Measurements from ENCODE around the gene CASTOR1. TPM values are rescaled to one million over a fixed set of nuclear protein-coding genes. Genes with fewer than 3 reads are reported as not detected.

CASTOR1 gene
- polyA plus RNA-seq, 1 experiment, result 12.0 TPM

- ChIA-PET CTCF (interaction anchor here (0.6 to 3.3 kb wide), 39 partner anchors 9 to 282 kb away, joined by 3 to 44 read pairs (median 6); partner anchors contain the start of genes CCDC157, RNF215, SEC14L2 and SF3A1), POLR2A (interaction anchor here (1.0 to 3.3 kb wide), 6 partner anchors 9 to 100 kb away, joined by 4 to 19 read pairs (median 6); partner anchors contain the start of genes CCDC157, RNF215, SF3A1 and TBC1D10A)
- no peak overlapping the region for H3K27ac ChIP-seq (ENCODE audit: low read depth, low read length)
- peak; percentile 83 for TF ChIP-seq CTCF (IDR thresholded peaks at IDR 0.05; ENCODE audit: low read depth, low read length)
- no peaks in the 10 kb centered on the region for H3K27me3 ChIP-seq (ENCODE audit: control insufficient read depth, insufficient read depth, low read length)
- no peak for DNase-seq (ENCODE audit: low read depth, low spot score)
- no peaks in the 10 kb centered on the region for H3K9me3 ChIP-seq (ENCODE audit: control insufficient read depth, insufficient read depth, low read length)
- H3K4me3 ChIP-seq (ENCODE audit: low read depth, low read length), result no peak overlapping the region
These were observed 2.3 kb downstream of the CASTOR1 start for GRCh38 chr22:30286813-30287647.

- TF ChIP-seq CTCF (IDR thresholded peaks at IDR 0.05; ENCODE audit: low read depth, low read length), result no peak
These were observed 3.0 kb downstream of the CASTOR1 start for GRCh38 chr22:30286331-30286730.

GRCh38 chr22:30285846-30286200 lies 3.5 kb downstream of the CASTOR1 start:
- ChIA-PET POLR2A (no interaction called here), CTCF (interaction anchor here (0.8 to 1.0 kb wide), 4 partner anchors 8 to 111 kb away, joined by 3 to 5 read pairs (median 3); partner anchors contain the start of genes CCDC157, SEC14L2 and SF3A1)
- no peaks in the 10 kb centered on the region for H3K9me3 ChIP-seq (ENCODE audit: control insufficient read depth, insufficient read depth, low read length)
- no peaks in the 10 kb centered on the region for H3K27me3 ChIP-seq (ENCODE audit: control insufficient read depth, insufficient read depth, low read length)
- TF ChIP-seq CTCF (IDR thresholded peaks at IDR 0.05; ENCODE audit: low read depth, low read length), result no peak
- H3K27ac ChIP-seq (ENCODE audit: low read depth, low read length), result no peak overlapping the region
- H3K4me3 ChIP-seq (ENCODE audit: low read depth, low read length), result no peak overlapping the region
- DNase-seq (ENCODE audit: low read depth, low spot score), result no peak

More at GRCh38 chr22:30286331-30286730, 3.0 kb downstream of the CASTOR1 start:
- DNase-seq (ENCODE audit: low read depth, low spot score), result no peak
- POLR2A ChIA-PET, result no interaction called here
- Histone ChIP-seq H3K4me3 (ENCODE audit: low read depth, low read length) (no peak overlapping the region), H3K9me3 (ENCODE audit: control insufficient read depth, insufficient read depth, low read length) (no peaks in the 10 kb centered on the region), H3K27me3 (ENCODE audit: control insufficient read depth, insufficient read depth, low read length) (no peaks in the 10 kb centered on the region), H3K27ac (ENCODE audit: low read depth, low read length) (no peak overlapping the region)
- CTCF ChIA-PET, result interaction anchor here (0.8 to 1.0 kb wide), 5 partner anchors 9 to 183 kb away, joined by 3 to 5 read pairs (median 3); partner anchors contain the start of genes CCDC157, SEC14L2 and SF3A1

GRCh38 chr22:30285176-30285845 lies 4.0 kb downstream of the CASTOR1 start:
- H3K4me3 ChIP-seq (ENCODE audit: low read depth, low read length), result no peak overlapping the region
- no peak for TF ChIP-seq CTCF (IDR thresholded peaks at IDR 0.05; ENCODE audit: low read depth, low read length)
- POLR2A ChIA-PET, result no interaction called here
- H3K9me3 ChIP-seq (ENCODE audit: control insufficient read depth, insufficient read depth, low read length), result no peaks in the 10 kb centered on the region
- CTCF ChIA-PET, result interaction anchor here (0.6 to 1.3 kb wide), 3 partner anchors 25 to 177 kb away, joined by 3 to 5 read pairs (median 5); no protein-coding TSS in a partner anchor
- no peak for DNase-seq (ENCODE audit: low read depth, low spot score)
- no peaks in the 10 kb centered on the region for H3K27me3 ChIP-seq (ENCODE audit: control insufficient read depth, insufficient read depth, low read length)
- no peak overlapping the region for H3K27ac ChIP-seq (ENCODE audit: low read depth, low read length)
